ENCODE measurements around the gene LRFN2. TPM values are rescaled to one million over a fixed set of nuclear protein-coding genes. Genes with fewer than 3 reads are reported as not detected.

The LRFN2 gene
- polyA plus RNA-seq, 3 donors: not detected

DNA sequence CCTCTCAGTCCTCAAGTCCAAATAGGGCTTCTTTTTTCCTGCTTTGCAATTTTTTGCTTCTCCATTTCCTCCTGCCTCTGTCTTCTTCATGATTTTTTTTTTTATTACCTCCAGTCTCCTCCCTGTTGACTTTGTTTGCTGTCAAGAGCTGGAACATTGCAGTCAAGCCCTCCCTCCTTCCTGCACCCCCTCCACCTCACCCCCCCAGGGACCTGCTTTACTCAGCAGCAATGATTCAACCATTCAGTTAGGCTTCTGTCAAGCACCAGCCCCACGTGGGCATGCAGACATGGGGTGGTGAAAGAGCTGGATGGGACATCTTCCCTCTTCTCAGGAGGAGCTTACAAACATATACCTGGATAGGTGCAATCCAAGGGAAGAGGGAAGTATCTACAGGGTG is 142.4 kb downstream of the LRFN2 start:
- TF ChIP-seq, protein P1, sequence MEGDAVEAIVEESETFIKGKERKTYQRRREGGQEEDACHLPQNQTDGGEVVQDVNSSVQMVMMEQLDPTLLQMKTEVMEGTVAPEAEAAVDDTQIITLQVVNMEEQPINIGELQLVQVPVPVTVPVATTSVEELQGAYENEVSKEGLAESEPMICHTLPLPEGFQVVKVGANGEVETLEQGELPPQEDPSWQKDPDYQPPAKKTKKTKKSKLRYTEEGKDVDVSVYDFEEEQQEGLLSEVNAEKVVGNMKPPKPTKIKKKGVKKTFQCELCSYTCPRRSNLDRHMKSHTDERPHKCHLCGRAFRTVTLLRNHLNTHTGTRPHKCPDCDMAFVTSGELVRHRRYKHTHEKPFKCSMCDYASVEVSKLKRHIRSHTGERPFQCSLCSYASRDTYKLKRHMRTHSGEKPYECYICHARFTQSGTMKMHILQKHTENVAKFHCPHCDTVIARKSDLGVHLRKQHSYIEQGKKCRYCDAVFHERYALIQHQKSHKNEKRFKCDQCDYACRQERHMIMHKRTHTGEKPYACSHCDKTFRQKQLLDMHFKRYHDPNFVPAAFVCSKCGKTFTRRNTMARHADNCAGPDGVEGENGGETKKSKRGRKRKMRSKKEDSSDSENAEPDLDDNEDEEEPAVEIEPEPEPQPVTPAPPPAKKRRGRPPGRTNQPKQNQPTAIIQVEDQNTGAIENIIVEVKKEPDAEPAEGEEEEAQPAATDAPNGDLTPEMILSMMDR (IDR thresholded peaks at IDR 0.05): no peak
- no peak for DNase-seq
- no CpG with 5 or more reads among the region's 1 CpG for WGBS (ENCODE audit: insufficient coverage)
- Histone ChIP-seq H3K27me3 (ENCODE audit: control insufficient read depth in 2 of 2, insufficient read depth in 2 of 2, low read length in 2 of 2) (no peaks in the 10 kb centered on the region), H3K4me2 (replicated peaks; ENCODE audit: extremely low read depth, low read length, poor library complexity, severe bottlenecking) (no peak overlapping the region), H3K27ac (ENCODE audit: low read depth in 1 of 2, low read length in 2 of 2) (no peak overlapping the region), H2AFZ (ENCODE audit: insufficient read depth, low read depth, low read length, poor library complexity, severe bottlenecking) (no peak overlapping the region), H3K36me3 (replicated peaks in 1 of 2; ENCODE audit: control insufficient read depth in 1 of 2, insufficient read depth in 2 of 2, low read length in 2 of 2) (no peaks in the 10 kb centered on the region), H3K4me1 (ENCODE audit: control insufficient read depth in 1 of 2, insufficient read depth in 2 of 2, low read length in 2 of 2) (no peaks in the 10 kb centered on the region), H3K9me3 (replicated peaks in 1 of 2; ENCODE audit: control insufficient read depth in 1 of 2, insufficient read depth in 1 of 2, low read length in 2 of 2) (no peaks in the 10 kb centered on the region), H3K79me2 (ENCODE audit: insufficient read depth, low read length) (no peaks in the 10 kb centered on the region), H3K4me3 (replicated peaks in 1 of 3; ENCODE audit: low read depth in 2 of 3, low read length in 3 of 3) (no peak overlapping the region), H3K9ac (ENCODE audit: insufficient read depth, low read length, poor library complexity, severe bottlenecking) (no peak overlapping the region), H4K20me1 (ENCODE audit: insufficient read depth, low read length) (no peaks in the 10 kb centered on the region)
- Mint-ChIP-seq H3K4me1 (peaks cover 6% of the 10 kb centered on the region), H3K4me3 (no peak overlapping the region), H3K9me3 (peaks cover 0 to 2% (median 0%) of the 10 kb centered on the region in 7 donors), H3K27ac (no peak overlapping the region), H3K27me3 (ENCODE audit: low read depth in 3 of 3) (peaks cover 4 to 8% (median 7%) of the 10 kb centered on the region in 3 donors), H3K36me3 (no peaks in the 10 kb centered on the region)
- intact Hi-C loops (cut with micrococcal nuclease): no loop called here

DNA sequence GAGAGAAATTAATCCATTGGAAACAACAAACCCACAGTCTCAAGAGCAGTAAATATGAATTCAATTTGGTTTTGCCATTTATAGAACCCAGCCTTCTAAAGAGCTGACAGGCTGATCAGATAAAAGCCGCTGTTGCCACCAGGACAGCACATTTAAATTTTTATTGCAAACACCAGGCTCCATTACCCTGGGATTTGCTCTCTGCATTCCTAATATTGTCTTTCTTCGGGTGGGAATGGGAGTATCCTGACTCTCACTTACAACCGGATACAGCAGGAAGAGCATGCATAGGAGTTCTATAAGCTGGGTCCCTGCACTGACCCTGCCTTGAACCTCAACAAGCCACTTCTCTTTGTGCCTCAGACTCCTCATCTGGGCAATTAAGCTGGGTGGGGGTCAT is 142.9 kb downstream of the LRFN2 start:
- no peaks in the 10 kb centered on the region for H3K79me2 ChIP-seq (ENCODE audit: insufficient read depth, low read length)
- H3K4me3 Mint-ChIP-seq: no peak overlapping the region
- no peaks in the 10 kb centered on the region for H3K36me3 ChIP-seq (replicated peaks in 1 of 2; ENCODE audit: control insufficient read depth in 1 of 2, insufficient read depth in 2 of 2, low read length in 2 of 2)
- H4K20me1 ChIP-seq (ENCODE audit: insufficient read depth, low read length): no peaks in the 10 kb centered on the region
- no peaks in the 10 kb centered on the region for H3K36me3 Mint-ChIP-seq
- WGBS (ENCODE audit: insufficient coverage): 94% methylated on average over 2 of the region's 3 CpGs
- H2AFZ ChIP-seq (ENCODE audit: insufficient read depth, low read depth, low read length, poor library complexity, severe bottlenecking): no peak overlapping the region
- H3K9me3 Mint-ChIP-seq: peaks cover 0 to 2% (median 0%) of the 10 kb centered on the region in 7 donors
- H3K4me1 ChIP-seq (ENCODE audit: control insufficient read depth in 1 of 2, insufficient read depth in 2 of 2, low read length in 2 of 2): no peaks in the 10 kb centered on the region
- H3K27me3 ChIP-seq (ENCODE audit: control insufficient read depth in 2 of 2, insufficient read depth in 2 of 2, low read length in 2 of 2): no peaks in the 10 kb centered on the region
- TF ChIP-seq, protein P1 (IDR thresholded peaks at IDR 0.05): no peak
- H3K9me3 ChIP-seq (replicated peaks in 1 of 2; ENCODE audit: control insufficient read depth in 1 of 2, insufficient read depth in 1 of 2, low read length in 2 of 2): no peaks in the 10 kb centered on the region
- no peak overlapping the region for H3K4me2 ChIP-seq (replicated peaks; ENCODE audit: extremely low read depth, low read length, poor library complexity, severe bottlenecking)
- H3K27ac Mint-ChIP-seq: no peak overlapping the region
- intact Hi-C loops (cut with micrococcal nuclease): no loop called here
- no peak overlapping the region for H3K9ac ChIP-seq (ENCODE audit: insufficient read depth, low read length, poor library complexity, severe bottlenecking)
- peaks cover 4 to 8% (median 7%) of the 10 kb centered on the region in 3 donors for H3K27me3 Mint-ChIP-seq (ENCODE audit: low read depth in 3 of 3)
- no peak for DNase-seq
- no peak overlapping the region for H3K27ac ChIP-seq (ENCODE audit: low read depth in 1 of 2, low read length in 2 of 2)
- no peak overlapping the region for H3K4me3 ChIP-seq (replicated peaks in 1 of 3; ENCODE audit: low read depth in 2 of 3, low read length in 3 of 3)
- peaks cover 6% of the 10 kb centered on the region for H3K4me1 Mint-ChIP-seq

All from CD14-positive monocyte (primary cell).